Measurements from ENCODE around the gene SGSM1.

DNA sequence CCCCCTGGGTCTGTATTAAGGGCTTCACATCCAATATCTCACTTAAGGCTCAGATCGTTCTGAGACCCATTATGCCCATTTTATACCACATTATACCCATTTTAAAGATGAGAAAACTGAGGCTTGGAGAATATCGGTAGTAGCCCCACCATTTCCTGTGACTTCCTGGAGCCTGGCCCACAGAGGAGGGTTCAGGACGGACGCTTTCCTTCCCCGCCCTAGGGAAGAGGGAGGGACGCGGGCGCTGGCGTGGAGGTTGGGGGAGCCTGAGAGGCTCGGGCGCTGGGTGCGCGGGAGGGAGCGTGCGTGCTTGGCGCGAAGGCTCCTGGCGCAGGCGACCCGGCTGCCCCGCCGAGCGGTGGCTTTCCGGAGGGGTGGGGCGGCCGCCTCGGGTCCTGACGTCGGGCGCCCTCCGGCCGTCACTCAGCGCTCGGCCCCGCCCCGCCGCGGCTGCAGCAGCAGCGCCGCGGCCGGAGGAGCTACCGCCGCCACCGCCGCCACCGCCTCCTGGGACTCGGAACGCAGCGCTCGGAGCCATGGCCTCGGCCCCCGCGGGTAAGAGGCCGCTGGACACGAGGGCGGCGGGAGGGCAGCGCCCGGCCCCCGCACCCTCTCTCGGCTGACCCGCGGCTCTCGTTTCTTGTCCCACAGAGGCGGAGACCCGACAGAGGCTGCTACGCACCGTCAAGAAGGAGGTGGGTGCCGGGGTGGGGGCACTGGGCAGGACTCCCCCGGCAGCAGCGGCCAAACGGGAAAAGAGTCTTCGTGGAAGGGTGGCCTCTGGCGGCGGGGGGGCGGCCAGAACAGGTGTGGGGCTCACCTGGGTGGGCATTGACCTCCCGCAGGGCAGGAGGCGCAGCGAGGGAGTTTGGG is at the start of gene SGSM1:
- TF ChIP-seq, protein P1, sequence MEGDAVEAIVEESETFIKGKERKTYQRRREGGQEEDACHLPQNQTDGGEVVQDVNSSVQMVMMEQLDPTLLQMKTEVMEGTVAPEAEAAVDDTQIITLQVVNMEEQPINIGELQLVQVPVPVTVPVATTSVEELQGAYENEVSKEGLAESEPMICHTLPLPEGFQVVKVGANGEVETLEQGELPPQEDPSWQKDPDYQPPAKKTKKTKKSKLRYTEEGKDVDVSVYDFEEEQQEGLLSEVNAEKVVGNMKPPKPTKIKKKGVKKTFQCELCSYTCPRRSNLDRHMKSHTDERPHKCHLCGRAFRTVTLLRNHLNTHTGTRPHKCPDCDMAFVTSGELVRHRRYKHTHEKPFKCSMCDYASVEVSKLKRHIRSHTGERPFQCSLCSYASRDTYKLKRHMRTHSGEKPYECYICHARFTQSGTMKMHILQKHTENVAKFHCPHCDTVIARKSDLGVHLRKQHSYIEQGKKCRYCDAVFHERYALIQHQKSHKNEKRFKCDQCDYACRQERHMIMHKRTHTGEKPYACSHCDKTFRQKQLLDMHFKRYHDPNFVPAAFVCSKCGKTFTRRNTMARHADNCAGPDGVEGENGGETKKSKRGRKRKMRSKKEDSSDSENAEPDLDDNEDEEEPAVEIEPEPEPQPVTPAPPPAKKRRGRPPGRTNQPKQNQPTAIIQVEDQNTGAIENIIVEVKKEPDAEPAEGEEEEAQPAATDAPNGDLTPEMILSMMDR (IDR thresholded peaks at IDR 0.05) = no peak
- TF ChIP-seq POLR2AphosphoS5 (IDR thresholded peaks at IDR 0.05) (peak in 2 of 3 donors; percentile 28 to 34), EP300 (IDR thresholded peaks at IDR 0.05) (no peak), POLR2A (IDR thresholded peaks at IDR 0.05) (no peak)
